WTC11 (cell line): ENCODE results near the gene TMEM187. TPM values are rescaled to one million over a fixed set of nuclear protein-coding genes. Genes with fewer than 3 reads are reported as not detected.

Experiments used
- ATAC-seq: fragments of 200-7000 bp; cut with Tn5 transposase; 2 replicates; pipeline ENCODE4 v1.10.0; 2021; ENCODE audit warnings: mild to moderate bottlenecking, moderate library complexity
- CTCF ChIA-PET: fragments of 300-600 bp; sonication (Branson Sonifier 250); formaldehyde crosslinking; loops from one replicate; lab custom pipeline; 2021; ENCODE audit warnings: antibody characterized with exemption; lab: Charles Lee
- POLR2A ChIA-PET: fragments of 350-600 bp; sonication (Branson Sonifier 250); formaldehyde crosslinking; loops from one replicate; lab custom pipeline; 2021; ENCODE audit warnings: antibody characterized with exemption; lab: Charles Lee
- DNase-seq: peaks from one replicate; pipeline ENCODE4 v3.0.0; 2021; ENCODE audit warnings: low spot score
- H3K27ac Mint-ChIP-seq: 2 replicates; pipeline ENCODE4 v1.8.0; 2021; ENCODE audit warnings: mixed read lengths
- H3K27me3 Mint-ChIP-seq: 2 replicates; pipeline ENCODE4 v1.8.0; 2021; ENCODE audit warnings: low read depth, mild to moderate bottlenecking, moderate library complexity, mixed read lengths
- H3K36me3 Mint-ChIP-seq: 2 replicates; pipeline ENCODE4 v1.8.0; 2021; ENCODE audit warnings: mixed read lengths
- H3K4me1 Mint-ChIP-seq: 2 replicates; pipeline ENCODE4 v1.8.0; 2022; ENCODE audit warnings: mixed read lengths
- H3K4me3 Mint-ChIP-seq: 2 replicates; pipeline ENCODE4 v1.8.0; 2021; ENCODE audit warnings: mild to moderate bottlenecking, moderate library complexity, mixed read lengths
- H3K9me3 Mint-ChIP-seq: 2 replicates; pipeline ENCODE4 v1.8.0; 2021; ENCODE audit warnings: mixed read lengths
- CREB1 ChIP-seq: sonication (generic); formaldehyde crosslinking; IDR thresholded peaks from 2 replicates; pipeline ENCODE4 v1.8.0; 2023; ENCODE audit warnings: mild to moderate bottlenecking, missing genetic modification reagents
- CREM ChIP-seq: sonication (generic); formaldehyde crosslinking; IDR thresholded peaks from 2 replicates; pipeline ENCODE4 v1.8.1; 2022; ENCODE audit warnings: mild to moderate bottlenecking, missing genetic modification reagents, moderate library complexity
- EMX1 ChIP-seq: fragments of 250-450 bp; sonication (Bioruptor Pico); IDR thresholded peaks from 2 replicates; pipeline ENCODE4 v1.8.0; 2021; ENCODE audit warnings: mild to moderate bottlenecking
- GABPB1 ChIP-seq: sonication (generic); formaldehyde crosslinking; IDR thresholded peaks from 2 replicates; pipeline ENCODE4 v1.8.1; 2023; ENCODE audit warnings: mild to moderate bottlenecking, missing genetic modification reagents
- HMGA2 ChIP-seq: fragments of 250-450 bp; sonication (Bioruptor Pico); IDR thresholded peaks from 2 replicates; pipeline ENCODE4 v1.4.0; 2021; ENCODE audit warnings: mild to moderate bottlenecking, moderate library complexity
- HMGXB4 ChIP-seq: sonication (generic); formaldehyde crosslinking; IDR thresholded peaks from 2 replicates; pipeline ENCODE4 v1.8.1; 2023; ENCODE audit warnings: mild to moderate bottlenecking, moderate library complexity, missing genetic modification reagents
- IRF1 ChIP-seq: sonication (generic); formaldehyde crosslinking; IDR thresholded peaks from 2 replicates; pipeline ENCODE4 v1.8.0; 2023; ENCODE audit warnings: missing genetic modification reagents
- IRF2 ChIP-seq: sonication (generic); formaldehyde crosslinking; IDR thresholded peaks from 2 replicates; pipeline ENCODE4 v1.8.0; 2022; ENCODE audit warnings: low read depth, missing genetic modification reagents, borderline replicate concordance
- JAZF1 ChIP-seq: fragments of 250-450 bp; sonication (Bioruptor Pico); IDR thresholded peaks from 2 replicates; pipeline ENCODE4 v1.9.0; 2021; ENCODE audit warnings: moderate library complexity, mild to moderate bottlenecking, inconsistent platforms
- KAT7 ChIP-seq: sonication (generic); formaldehyde crosslinking; IDR thresholded peaks from 2 replicates; pipeline ENCODE4 v1.8.1; 2023; ENCODE audit warnings: missing genetic modification reagents, mild to moderate bottlenecking, borderline replicate concordance
- NFYB ChIP-seq: sonication (generic); formaldehyde crosslinking; conservative IDR thresholded peaks from 2 replicates; pipeline ENCODE4 v1.8.0; 2022; ENCODE audit warnings: low read depth, missing genetic modification reagents
- OVOL2 ChIP-seq: fragments of 250-450 bp; sonication (Bioruptor Pico); IDR thresholded peaks from 2 replicates; pipeline ENCODE4 v1.9.0; 2021; ENCODE audit warnings: mild to moderate bottlenecking, borderline replicate concordance
- PRRX2 ChIP-seq: fragments of 250-450 bp; sonication (Bioruptor Pico); IDR thresholded peaks from 2 replicates; pipeline ENCODE4 v1.8.0; 2021; ENCODE audit warnings: mild to moderate bottlenecking
- SMAD3 ChIP-seq: sonication (generic); formaldehyde crosslinking; IDR thresholded peaks from 2 replicates; pipeline ENCODE4 v1.8.0; 2022; ENCODE audit warnings: missing genetic modification reagents, mild to moderate bottlenecking, borderline replicate concordance
- SP1 ChIP-seq: sonication (generic); formaldehyde crosslinking; conservative IDR thresholded peaks from 2 replicates; pipeline ENCODE4 v1.8.1; 2022; ENCODE audit warnings: missing genetic modification reagents
- STAT6 ChIP-seq: sonication (generic); formaldehyde crosslinking; conservative IDR thresholded peaks from 2 replicates; pipeline ENCODE4 v1.8.1; 2023; ENCODE audit warnings: mild to moderate bottlenecking, low read depth, missing genetic modification reagents, moderate library complexity
- TP53 ChIP-seq: sonication (generic); formaldehyde crosslinking; IDR thresholded peaks from 2 replicates; pipeline ENCODE4 v1.8.1; 2023; ENCODE audit warnings: mild to moderate bottlenecking, missing genetic modification reagents
- ZNF138 ChIP-seq: sonication (generic); formaldehyde crosslinking; conservative IDR thresholded peaks from 2 replicates; pipeline ENCODE4 v1.8.1; 2022; ENCODE audit warnings: mild to moderate bottlenecking, moderate library complexity, missing genetic modification reagents
- ZNF219 ChIP-seq: sonication (generic); formaldehyde crosslinking; IDR thresholded peaks from 2 replicates; pipeline ENCODE4 v1.8.0; 2023; ENCODE audit warnings: missing genetic modification reagents, mild to moderate bottlenecking, borderline replicate concordance
- ZNF396 ChIP-seq: fragments of 250-450 bp; sonication (Bioruptor Pico); IDR thresholded peaks from 2 replicates; pipeline ENCODE4 v1.8.0; 2021; ENCODE audit warnings: mild to moderate bottlenecking, moderate library complexity, borderline replicate concordance
- ZNF416 ChIP-seq: fragments of 250-450 bp; sonication (Bioruptor Pico); IDR thresholded peaks from 2 replicates; pipeline ENCODE4 v1.9.0; 2021; ENCODE audit warnings: mild to moderate bottlenecking, inconsistent platforms
- ZNF512 ChIP-seq: sonication (generic); formaldehyde crosslinking; IDR thresholded peaks from 2 replicates; pipeline ENCODE4 v1.8.1; 2022; ENCODE audit warnings: missing genetic modification reagents, borderline replicate concordance
- ZSCAN18 ChIP-seq: fragments of 250-450 bp; sonication (Bioruptor Pico); IDR thresholded peaks from 2 replicates; pipeline ENCODE4 v2.1.2; 2022; ENCODE audit warnings: mild to moderate bottlenecking, moderate library complexity
- total RNA-seq: library from RNA; stranded (reverse); gene quantifications from 3 replicates; pipeline ENCODE4 v1.2.3, GENCODE V29; 2021

Gene TMEM187
- total RNA-seq, 1 experiment from 2014 or later = 8.4 TPM

GRCh38 chrX:154004315-154004714 lies 31.8 kb downstream of the TMEM187 start (continued):
- TF ChIP-seq HMGXB4 (CRISPR knock-in tag) (no peak), TP53 (no peak)

- ChIA-PET CTCF (interaction anchor here (1.0 kb wide), 1 partner anchor 301 kb away, joined by 3 read pairs; no protein-coding TSS in a partner anchor), POLR2A (no interaction called here)
- no peak overlapping the region for H3K4me3 Mint-ChIP-seq
- ATAC-seq (no peak), DNase-seq (no peak)
- H3K27ac Mint-ChIP-seq = no peak overlapping the region
- H3K9me3 Mint-ChIP-seq = no peaks in the 10 kb centered on the region
- no peaks in the 10 kb centered on the region for H3K36me3 Mint-ChIP-seq
- TF ChIP-seq ZNF512 (CRISPR knock-in tag) (no peak), IRF2 (CRISPR knock-in tag) (no peak), HMGXB4 (CRISPR knock-in tag) (no peak), CREB1 (CRISPR knock-in tag) (no peak), NFYB (CRISPR knock-in tag) (no peak), ZSCAN18 (CRISPR knock-in tag) (no peak), SP1 (CRISPR knock-in tag) (no peak), EMX1 (CRISPR knock-in tag) (no peak), JAZF1 (CRISPR knock-in tag) (no peak), ZNF138 (CRISPR knock-in tag) (no peak)
- no peaks in the 10 kb centered on the region; the same call in 1 of the 2 replicates for H3K4me1 Mint-ChIP-seq
- no peaks in the 10 kb centered on the region for H3K27me3 Mint-ChIP-seq
Measured at GRCh38 chrX:154006947-154007346, 34.4 kb downstream of the TMEM187 start.

- DNase-seq (no peak), ATAC-seq (no peak)
- Mint-ChIP-seq H3K27ac (no peak overlapping the region), H3K4me3 (no peak overlapping the region), H3K4me1 (peaks cover 2% of the 10 kb centered on the region; the same call in 1 of the 2 replicates), H3K36me3 (no peaks in the 10 kb centered on the region), H3K9me3 (no peaks in the 10 kb centered on the region), H3K27me3 (no peaks in the 10 kb centered on the region)
- CTCF ChIA-PET = interaction anchor here (0.7 kb wide), 1 partner anchor 430 kb away, joined by 3 read pairs; no protein-coding TSS in a partner anchor
- POLR2A ChIA-PET = no interaction called here
- TF ChIP-seq KAT7 (CRISPR knock-in tag) (no peak), ZNF512 (CRISPR knock-in tag) (no peak), IRF1 (no peak), ZNF219 (CRISPR knock-in tag) (no peak), ZNF396 (CRISPR knock-in tag) (no peak), SP1 (CRISPR knock-in tag) (no peak), HMGA2 (CRISPR knock-in tag) (no peak), STAT6 (no peak), CREM (CRISPR knock-in tag) (no peak), SMAD3 (CRISPR knock-in tag) (no peak), GABPB1 (CRISPR knock-in tag) (no peak), PRRX2 (no peak), ZNF416 (CRISPR knock-in tag) (no peak), OVOL2 (no peak)
Measured at GRCh38 chrX:154008521-154008920, 36.0 kb downstream of the TMEM187 start.
